ENCODE results near the gene ERICH2.

ERICH2 gene

DNA sequence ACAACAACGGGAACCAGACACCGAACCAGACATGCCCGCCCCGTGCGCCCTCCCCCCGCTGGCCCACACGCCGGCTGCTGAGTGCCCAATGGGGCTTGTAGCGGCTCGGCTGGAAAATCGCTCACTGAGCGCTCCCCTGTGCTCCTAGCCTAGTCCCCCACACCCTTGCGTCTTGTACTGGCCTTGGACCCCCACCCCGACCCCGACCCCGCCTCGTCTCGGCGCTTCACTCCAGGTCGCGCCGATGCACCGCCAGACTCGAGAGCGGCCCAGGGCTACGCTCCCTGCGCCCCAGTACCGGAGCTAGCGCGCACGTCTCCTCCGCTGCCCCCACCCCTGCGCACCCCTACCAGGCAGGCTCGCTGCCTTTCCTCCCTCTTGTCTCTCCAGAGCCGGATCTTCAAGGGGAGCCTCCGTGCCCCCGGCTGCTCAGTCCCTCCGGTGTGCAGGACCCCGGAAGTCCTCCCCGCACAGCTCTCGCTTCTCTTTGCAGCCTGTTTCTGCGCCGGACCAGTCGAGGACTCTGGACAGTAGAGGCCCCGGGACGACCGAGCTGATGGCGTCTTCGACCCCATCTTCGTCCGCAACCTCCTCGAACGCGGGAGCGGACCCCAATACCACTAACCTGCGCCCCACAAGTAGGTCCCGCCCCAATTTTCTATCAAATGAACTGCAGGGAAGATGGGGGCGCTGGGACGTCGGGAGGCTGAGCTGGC lies 48.0 kb downstream of the ERICH2 start:
- no peak for DNase-seq

DNA sequence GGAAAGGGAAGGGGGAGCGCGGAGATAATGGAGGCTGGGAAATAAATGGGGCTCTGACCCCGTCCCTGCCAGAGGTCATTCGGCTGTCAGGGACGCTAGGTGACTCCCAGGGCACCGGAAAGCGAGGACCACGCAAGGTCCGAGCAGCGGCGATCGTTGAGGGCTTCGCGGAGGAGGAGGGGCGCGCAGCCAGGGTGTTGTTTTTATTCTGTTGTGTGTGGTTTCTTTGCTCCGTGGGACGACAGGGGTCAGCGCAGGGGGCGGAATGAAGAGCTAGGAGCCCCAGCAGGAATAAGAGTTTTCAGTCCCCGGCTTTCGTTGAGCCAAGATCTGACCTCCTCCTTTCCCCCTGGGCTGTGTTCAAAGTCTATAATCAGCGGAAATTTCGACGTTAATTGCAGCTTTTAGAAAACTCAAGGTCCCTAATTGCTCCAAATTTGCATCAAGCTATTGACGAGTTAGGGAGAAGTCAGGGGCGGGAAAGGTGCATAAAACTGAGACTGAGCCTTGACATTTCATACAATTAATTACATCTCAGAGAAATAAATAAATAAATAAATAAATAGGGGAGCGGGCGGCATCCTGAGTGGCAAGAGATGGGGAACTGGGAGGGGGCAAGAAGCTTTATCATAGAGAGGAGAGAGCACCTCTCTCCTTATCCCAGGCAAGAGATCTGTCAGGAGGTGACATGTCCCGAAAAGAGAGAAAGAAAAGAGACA lies 48.7 kb downstream of the ERICH2 start:
- DNase-seq = no peak

DNA sequence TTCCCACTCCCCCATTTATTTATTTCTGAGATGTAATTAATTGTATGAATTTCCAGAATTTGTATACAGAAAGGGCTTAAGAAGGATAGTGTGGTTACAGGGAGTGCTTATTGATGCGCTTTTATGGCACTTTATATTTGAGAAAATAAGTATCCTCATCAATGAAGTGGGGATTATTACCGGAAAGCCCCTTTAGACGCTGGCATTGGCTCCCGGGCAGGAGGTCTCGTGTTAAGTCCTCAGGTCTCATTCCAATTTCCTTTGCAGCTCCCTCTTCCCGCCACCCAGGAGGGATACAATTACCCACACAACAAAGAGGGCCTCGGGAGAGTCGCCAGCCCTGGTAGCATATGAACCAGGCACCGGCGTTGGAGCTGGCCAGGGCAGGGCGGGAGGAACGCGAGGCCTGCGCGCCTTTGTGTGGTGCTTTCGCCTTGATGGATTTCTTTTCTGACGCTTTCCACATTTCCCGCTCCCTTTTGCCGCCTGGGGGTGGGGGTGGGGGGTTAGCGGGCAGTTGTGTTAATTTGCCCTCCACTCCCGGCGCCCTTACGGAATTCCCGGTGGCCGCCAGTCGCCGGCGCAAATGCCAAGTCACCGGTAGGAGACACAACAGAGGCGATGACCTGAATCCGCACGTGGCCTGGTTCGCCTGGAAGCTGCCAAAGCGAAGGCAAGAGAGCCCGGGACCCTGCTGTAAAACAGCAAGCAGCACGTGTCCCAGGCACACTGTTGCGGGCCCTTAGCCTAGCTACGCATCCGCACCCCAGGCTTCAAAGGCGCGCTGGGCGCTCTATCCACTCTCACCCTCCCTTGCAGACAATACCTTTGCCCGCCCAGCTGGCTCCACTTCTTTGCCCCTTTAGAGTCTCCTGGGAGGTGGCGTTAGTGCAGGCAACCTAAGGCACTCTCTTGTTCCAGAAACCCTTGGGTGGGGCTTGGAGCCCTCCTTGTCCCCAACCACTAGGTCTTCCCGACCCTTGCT lies 49.8 kb downstream of the ERICH2 start:
- no peak for DNase-seq

DNA sequence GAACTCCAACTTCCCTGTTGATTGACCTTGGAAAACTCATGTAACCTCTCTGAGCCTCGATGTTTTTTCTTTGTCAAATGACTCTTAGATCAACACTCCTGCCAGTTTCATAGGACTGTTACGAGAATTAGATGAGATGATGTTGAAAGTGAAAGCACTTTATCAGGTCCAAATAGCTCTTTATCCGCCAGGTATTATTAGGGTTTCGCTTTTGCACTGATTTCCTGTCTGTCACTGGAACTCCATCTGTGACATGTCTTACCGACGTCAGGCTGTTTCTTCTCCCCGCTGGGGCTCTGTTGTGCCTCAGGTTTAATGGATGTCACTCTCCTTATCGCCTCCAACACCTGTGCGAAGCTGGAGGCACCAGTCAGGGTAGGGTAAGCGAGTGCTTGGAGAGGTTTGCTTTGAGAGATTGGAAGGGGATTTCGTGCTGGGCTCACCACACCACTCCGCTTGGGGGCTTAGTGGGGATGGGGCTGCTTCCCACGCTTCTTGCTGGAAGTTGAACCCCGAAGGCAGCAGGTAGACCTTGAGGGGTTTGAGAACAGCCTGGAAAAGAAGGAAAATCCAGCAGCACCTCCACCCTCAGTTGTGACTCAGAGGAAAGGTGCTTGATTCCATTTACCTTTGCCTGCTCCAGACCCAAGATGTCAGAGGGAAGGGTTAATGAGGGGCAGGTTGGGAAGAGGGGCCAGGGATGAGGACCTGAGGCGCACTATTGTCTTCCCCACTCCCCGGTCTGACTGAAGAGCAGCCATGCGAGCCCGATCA lies 50.8 kb downstream of the ERICH2 start:
- no peak for DNase-seq

DNA sequence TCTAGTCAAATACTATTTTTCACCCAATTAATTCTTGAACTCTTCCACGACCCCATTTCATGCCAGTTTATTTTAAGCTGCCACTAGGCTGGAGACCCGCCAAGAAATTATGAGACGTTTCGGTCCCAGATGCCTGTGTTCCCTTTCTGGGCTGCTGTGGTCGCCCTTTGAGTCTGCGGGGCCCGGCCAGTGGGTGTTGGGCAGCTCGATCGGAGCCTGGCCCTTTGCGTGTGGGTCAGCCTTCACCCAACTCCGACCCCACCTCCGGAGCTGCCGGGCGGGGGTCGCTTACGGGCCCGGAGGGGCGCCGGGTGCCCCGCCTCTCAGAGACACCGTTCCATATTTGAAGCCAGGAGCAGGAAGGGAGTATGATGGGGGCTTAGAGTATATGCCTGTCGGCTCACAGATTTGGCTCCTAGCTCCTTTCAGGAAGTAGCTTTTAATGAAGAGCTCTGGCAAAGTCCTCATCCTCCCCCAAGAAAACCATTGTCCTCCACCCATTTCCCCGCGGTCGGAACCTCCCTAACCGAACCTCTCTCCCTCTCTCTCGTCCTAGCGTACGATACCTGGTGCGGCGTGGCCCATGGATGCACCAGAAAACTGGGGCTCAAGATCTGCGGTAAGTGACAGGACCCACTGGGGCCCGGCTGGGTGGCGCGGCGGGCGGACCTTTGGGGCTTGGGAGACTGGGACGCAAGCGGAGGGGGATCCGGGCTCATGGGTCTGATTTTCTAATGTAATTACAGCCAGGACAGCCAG lies 51.5 kb downstream of the ERICH2 start:
- no peak for DNase-seq

DNA sequence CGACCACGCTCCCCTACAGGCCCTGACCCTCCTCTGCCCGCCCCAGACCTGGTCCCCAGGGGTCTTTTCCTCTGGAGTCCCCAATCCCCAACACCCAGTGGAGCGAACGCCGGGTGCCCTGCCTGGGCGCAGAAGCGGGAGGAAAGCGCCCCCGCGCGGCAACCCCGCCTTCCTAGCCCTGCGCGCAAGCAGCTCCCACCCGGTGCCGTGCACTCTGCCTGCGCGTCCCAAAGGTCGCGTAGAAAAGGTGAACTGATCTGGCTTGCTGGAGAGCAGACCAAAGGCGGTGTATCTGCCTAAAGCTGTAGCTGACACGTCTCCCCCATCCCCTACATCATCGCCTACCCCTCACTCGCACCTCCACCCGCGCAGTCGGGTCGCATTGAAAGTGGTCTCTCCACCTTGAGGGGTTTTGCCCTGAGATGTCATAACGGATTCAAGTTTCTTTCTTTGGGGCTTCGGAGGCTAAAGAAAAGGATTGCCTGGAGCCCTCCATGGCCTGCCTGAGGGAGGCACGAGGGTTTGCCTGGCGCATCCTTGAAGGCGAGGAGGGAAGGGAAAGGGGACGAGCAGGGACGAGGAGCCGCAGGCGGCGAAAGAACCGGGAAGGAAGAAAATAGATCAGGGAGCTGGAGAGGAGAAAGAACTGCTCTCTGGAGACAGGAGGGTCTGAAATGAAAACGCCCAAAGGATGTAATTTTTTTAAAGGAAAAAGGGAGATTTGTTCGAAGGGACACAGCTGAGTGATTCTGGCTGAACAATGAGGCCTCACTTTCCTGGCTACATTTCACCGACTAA lies 52.3 kb downstream of the ERICH2 start:
- DNase-seq = no peak

DNA sequence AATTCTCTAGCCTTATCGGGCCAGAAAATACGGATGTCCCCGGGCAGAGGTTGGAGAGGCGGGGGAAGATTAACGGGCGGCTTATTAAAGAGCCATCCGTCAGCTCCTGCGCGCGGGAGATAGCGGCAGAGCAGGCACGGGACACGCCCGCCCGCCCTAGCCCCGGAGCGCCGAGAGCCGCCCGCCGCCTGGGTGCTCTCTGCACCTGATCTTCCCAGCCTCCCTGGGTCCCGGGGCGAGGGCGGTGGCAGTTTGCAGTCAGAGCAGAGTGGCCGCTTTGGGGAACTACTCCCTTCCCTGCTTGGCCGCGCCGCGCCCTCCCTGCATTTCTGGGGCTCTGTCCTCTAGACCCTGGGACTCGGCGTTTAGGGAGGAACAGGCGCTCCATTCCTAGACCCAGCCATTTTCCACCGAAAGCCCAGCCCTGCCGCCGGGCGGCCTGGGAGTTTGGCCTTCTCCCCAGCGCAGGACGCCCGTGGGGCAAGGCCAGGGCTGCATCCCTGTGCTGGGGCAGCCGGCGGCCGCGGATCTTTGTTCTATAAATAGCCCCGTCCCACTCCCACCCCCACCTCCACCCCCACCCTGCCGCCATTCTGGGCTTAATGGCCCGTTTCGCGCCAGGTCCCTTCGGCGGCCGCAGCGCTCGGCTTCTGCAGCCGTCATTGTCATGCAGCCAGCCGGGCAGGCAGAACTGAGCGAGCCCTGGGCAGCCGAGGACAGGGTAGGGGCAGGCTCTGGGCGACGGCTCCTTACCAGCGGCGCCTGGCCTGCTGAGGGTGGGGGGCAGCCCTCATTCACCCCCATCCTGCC lies 53.1 kb downstream of the ERICH2 start:
- DNase-seq = no peak

DNA sequence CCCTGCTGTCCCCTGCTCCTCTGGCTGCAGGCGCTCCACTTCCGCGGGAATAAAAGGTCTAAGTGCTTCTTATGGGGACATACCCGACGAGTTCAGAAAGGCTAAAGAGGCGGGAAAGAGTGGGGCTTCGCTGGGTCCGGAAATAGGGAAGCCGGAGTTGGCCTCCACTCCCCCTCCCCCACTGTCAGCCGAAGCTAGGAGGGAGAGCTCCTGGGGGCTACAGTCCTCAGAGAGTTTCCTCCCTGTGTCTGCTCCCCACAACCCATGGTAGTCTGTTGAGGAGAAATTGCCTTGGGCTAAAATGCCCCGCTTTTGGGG lies 53.7 kb downstream of the ERICH2 start:
- no peak for DNase-seq

DNA sequence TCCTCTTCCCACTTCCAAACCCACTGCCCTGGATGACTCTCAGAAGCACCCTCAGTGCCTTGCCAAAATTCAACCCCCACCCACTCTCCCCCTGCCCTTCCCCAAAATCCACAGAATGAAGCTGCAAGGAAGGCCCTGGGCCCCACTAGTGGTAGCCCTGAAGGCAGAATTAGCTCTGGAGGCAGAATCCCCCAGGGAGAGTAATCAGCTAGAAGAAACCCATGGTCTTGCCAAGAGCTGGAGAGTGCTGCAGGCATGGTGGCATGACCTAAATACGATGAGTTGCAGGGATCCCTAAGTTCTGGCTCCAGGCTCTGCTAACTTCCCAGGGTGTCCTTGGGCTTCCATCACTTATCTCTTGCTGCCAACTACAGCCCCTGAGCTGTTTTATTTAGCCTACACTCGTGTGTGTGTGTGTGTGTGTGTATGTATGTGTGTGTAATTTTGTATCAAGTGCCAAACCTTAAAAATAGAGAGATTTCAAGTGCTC lies 54.4 kb downstream of the ERICH2 start:
- DNase-seq = no peak

DNA sequence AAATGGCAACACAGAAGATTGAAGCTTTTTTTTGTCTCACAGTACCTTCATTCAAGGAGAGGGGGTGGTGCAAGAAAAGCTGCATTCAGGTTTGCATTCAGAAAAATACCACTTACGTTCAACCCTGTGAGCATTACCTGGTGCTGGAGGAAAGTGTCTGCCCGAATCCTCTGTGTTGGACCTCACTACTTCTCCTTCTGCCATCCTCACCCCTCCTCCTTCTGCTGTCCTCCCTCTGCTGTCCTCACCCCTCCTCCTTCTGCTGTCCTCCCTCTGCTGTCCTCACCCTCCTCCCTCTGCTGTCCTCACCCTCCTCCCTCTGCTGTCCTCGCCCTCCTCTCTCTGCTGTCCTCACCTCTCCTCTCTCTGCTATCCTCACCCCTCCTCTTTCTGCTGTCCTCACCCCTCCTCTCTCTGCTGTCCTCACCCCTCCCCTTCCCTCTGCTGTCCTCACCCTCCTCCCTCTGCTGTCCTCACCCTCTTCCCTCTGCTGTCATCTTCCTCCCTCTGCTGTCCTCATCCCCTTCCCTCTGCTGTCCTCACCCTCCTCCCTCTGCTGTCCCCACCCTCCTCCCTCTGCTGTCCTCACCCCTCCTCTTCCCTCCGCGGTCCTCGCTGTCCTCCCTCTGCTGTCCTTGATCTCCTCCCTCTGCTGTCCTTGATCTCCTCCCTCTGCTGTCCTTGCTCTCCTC lies 57.8 kb downstream of the ERICH2 start:
- DNase-seq = no peak

DNA sequence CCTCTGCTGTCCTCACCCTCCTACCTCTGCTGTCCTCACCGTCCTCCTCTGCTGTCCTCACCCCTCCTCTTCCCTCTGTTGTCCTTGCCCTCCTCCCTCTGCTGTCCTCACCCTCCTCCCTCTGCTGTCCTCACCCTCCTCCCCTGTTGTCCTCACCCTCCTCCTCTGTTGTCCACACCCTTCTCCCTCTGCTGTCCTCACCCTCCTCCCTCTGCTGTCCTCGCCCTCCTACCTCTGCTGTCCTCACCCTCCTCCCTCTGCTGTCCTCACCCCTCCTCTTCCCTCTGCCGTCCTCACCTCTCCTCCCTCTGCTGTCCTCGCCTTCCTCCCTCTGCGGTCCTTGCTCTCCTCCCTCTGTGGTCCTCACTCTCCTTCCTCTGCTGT lies 58.3 kb downstream of the ERICH2 start:
- no peak for DNase-seq

DNA sequence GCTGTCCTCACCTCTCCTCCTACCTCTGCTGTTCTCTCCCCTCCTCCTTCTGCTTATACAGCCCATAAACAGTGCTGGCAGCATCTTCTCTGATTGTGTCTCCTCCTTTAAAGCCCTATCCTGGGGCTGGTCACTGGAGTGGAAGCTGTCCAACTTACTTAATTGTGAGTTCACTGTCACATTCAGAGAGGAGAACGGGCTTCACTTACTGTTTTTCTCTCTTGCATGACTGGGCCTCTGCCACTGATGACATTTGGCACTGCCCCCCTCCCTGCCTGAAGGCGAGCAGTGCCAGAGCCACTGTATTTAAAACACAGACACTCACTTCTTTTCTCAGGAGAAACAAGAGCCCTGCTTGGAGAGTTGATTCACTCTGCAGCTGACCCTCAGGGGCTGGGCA lies 58.9 kb downstream of the ERICH2 start:
- DNase-seq = no peak

DNA sequence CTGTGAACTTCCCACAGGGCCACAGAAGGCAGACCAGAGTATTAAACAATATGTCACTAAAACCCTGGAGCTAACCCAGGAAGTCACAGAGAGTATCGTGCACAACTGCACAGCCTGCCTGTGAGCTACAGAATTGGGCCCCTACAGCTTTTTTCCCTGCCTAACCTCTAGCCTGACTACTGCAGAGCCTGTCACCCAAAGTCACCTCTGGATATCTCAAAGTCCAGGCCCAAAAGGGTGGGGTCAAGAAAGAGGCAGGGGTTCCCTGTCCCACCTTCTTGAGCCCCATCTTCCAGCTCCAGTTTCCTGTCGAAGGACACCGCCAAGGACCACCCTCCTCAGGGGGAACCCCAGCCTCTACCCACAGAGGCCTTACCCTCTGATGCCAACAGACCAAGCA lies 60.0 kb downstream of the ERICH2 start:
- DNase-seq = no peak

DNA sequence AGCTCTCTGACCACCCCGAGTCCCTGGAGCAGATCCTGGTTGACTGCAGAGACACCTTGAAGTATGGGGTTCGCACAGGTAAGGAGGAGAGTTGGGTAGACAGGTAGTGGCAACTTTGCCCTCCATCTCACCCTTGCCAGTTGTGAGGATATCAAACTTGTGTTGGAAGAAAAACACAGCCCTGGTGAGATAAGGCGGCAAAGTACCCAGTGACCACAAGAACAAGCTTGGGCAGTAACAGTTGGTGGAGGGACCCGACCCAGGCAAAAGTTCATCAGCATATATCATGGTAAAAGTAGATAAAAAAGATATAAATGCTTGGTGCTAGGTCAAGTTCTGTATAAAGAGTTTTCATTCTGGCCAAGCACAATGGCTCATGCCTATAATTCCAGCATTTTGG lies 60.9 kb downstream of the ERICH2 start:
- no peak for DNase-seq

DNA sequence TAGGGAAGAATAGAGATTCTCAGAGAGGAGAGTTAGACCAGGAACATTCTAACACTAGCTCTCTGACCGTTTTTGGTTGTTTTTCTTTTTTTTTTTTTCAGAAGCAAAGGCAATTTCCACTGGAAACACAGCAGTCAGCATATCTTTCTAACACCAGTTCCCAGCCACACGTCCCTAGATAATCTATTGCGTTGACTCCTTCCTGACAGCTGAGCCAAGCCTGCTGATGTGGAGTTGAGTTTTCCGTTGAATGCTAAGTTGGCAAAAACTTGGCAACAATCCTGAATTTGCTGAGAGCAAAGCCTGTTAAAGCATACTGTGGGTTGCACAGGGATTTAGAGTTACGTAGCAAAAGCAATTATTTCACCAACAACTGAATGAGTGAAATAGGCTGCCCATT lies 65.8 kb downstream of the ERICH2 start:
- no peak for DNase-seq

DNA sequence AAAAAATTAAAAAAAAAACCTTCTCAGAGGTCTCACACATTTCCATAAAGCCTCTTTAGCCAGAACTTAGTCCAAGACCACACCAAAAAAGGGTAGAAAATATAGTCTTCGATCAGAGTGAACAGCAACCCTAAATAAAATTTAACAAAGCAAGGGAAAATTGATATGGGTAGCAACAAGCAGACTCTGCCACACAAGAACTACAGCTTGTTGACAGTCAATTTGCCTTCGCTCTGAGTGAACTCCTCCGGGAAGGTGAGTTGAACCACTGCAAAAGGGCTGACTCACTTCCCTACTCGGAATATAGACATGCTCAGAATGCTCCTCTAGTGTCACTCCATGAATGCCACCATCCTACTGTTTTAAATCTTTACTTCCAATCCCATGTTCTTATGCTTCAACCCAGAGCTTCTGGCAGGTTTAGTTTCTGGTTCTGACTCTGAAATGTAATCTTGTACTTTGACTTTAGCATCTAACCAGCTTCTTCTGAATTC lies 70.6 kb downstream of the ERICH2 start:
- DNase-seq = no peak

DNA sequence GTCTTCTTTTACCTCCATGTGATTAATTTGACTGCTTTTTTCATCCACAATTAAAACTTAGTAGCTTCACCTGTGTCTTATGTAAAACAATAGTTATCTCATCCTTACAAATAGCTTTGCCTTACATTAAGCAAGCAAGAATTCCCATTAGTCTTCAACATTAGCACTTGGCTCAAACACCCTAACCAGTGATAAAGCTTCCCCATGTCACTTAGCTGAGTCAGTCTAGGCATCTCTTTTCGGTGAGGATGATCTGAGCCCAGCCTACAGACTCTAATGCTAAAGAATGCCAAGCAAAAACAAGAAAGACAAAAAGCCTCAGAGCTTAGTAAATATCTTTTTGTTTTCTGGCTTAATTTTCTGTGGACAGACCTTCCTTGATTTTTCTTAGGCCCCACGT lies 72.6 kb downstream of the ERICH2 start:
- no peak for DNase-seq

DNA sequence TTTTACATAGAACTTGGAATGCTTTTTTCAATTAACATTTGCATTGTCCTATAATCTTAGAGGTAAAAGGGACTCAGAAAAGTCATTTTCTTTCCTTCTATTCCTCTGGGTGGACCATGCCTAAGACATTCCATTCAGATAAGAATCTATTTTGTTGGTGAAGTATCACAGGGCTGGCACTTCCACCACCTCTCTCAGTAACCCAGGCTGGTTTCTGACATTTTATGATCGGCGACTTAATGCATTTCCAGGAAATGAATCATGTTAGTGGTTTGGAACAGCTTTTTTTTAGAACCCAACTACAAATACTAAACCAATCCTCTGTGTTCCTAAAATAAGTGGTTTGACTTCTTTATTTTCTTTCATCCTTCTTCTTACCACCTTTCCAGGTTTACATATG lies 73.5 kb downstream of the ERICH2 start:
- DNase-seq = no peak

DNA sequence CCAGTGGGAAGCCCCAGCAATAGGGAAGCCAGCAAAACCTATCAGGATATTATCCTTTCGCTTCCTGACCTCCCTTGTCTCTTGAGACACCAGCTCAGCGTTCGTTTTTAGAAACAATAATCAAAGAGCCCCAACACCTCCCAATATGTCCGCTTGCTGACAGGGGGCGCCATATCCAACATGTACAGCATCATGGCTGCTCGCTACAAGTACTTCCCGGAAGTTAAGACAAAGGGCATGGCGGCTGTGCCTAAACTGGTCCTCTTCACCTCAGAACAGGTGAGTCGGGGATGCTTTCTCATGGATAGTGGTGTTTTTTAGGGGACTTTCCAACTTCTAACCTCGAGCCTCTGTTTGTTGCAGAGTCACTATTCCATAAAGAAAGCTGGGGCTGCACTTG lies 75.2 kb downstream of the ERICH2 start:
- no peak for DNase-seq
